HepG2 (cell line): Measurements from ENCODE around the gene NYAP1. TPM values are rescaled to one million over a fixed set of nuclear protein-coding genes. Genes with fewer than 3 reads are reported as not detected.

Experiments used
- GTF3A ChIP-seq: sonication (generic); formaldehyde crosslinking; conservative IDR thresholded peaks from 2 replicates; pipeline ENCODE4 v1.4.0; 2020; ENCODE audit warnings: mild to moderate bottlenecking, missing genetic modification reagents
- KAT7 ChIP-seq: IDR thresholded peaks from 2 replicates; pipeline ENCODE4 v1.6.1; 2018; ENCODE audit warnings: borderline replicate concordance, missing compliant biosample characterization
- KLF16 ChIP-seq, 2 experiments: sonication (generic) in 1 of 2; formaldehyde crosslinking in 1 of 2; IDR thresholded peaks; 2 replicates each; pipeline versions ENCODE4 v1.6.1 to v1.8.0; 2016 to 2023; ENCODE audit warnings: missing genetic modification reagents in 2 of 2, missing compliant biosample characterization in 1 of 2
- RELA ChIP-seq: sonication (generic); formaldehyde crosslinking; IDR thresholded peaks from 2 replicates; pipeline ENCODE4 v1.4.0; 2020; ENCODE audit warnings: missing genetic modification reagents
- RFXAP ChIP-seq: sonication (generic); formaldehyde crosslinking; IDR thresholded peaks from 2 replicates; pipeline ENCODE4 v1.4.0; 2020; ENCODE audit warnings: missing genetic modification reagents, borderline replicate concordance
- ZFP90 ChIP-seq: sonication (generic); formaldehyde crosslinking; IDR thresholded peaks from 2 replicates; pipeline ENCODE4 v1.8.0; 2022; ENCODE audit warnings: missing genetic modification reagents, mild to moderate bottlenecking, inconsistent platforms, borderline replicate concordance
- ZNF484 ChIP-seq: sonication (generic); formaldehyde crosslinking; IDR thresholded peaks from 2 replicates; pipeline ENCODE4 v1.5.1; 2020; ENCODE audit warnings: mild to moderate bottlenecking, low read depth, missing genetic modification reagents, borderline replicate concordance
- ZNF556 ChIP-seq: sonication (generic); formaldehyde crosslinking; IDR thresholded peaks from 2 replicates; pipeline ENCODE4 v1.4.0; 2020; ENCODE audit warnings: mild to moderate bottlenecking, missing genetic modification reagents, borderline replicate concordance
- ZNF7 ChIP-seq: IDR thresholded peaks from 2 replicates; pipeline ENCODE4 v1.6.1; 2016; ENCODE audit warnings: missing biosample characterization, missing genetic modification reagents
- ZSCAN29 ChIP-seq: sonication (generic); formaldehyde crosslinking; conservative IDR thresholded peaks from 2 replicates; pipeline ENCODE4 v1.4.0; 2020; ENCODE audit warnings: mild to moderate bottlenecking, missing genetic modification reagents
- polyA plus RNA-seq, 8 experiments: library from polyadenylated mRNA; depleted of rRNA in 3 of 8; stranded (reverse) in 7 of 8; unstranded in 1 of 8; fragments of >200 nt; fragmentation: Illumina TruSeq in 4 of 8; extraction: Trizol in 4 of 8; gene quantifications; 2 replicates each; pipeline versions ENCODE4 v1.2.1 to v1.2.3, GENCODE V29; 2011 to 2016; ENCODE audit warnings: low read depth in 4 of 8, missing spikeins in 1 of 8, mixed read lengths in 1 of 8; ENCODE audit not compliant: insufficient read depth in 1 of 8
- total RNA-seq, 5 experiments: library from RNA; depleted of rRNA; stranded (reverse); fragments of >200 nt; fragmentation: Illumina TruSeq; extraction: Trizol; gene quantifications; 2 replicates each; pipeline ENCODE4 v1.2.3, GENCODE V29; 2016; ENCODE audit warnings: low read depth in 1 of 5
- TF ChIP-seq, protein P1 (sequence below): sonication (generic); formaldehyde crosslinking; IDR thresholded peaks from 2 replicates; pipeline ENCODE4 v1.4.0; 2020; ENCODE audit warnings: mild to moderate bottlenecking, missing genetic modification reagents
- TF ChIP-seq, protein P2 (sequence below): sonication (generic); IDR thresholded peaks from 2 replicates; pipeline ENCODE4 v1.6.1; 2016; ENCODE audit warnings: low read depth, borderline replicate concordance
- TF ChIP-seq, protein P3 (sequence below): sonication (generic); formaldehyde crosslinking; IDR thresholded peaks from 2 replicates; pipeline ENCODE4 v1.9.0; 2021; ENCODE audit warnings: mild to moderate bottlenecking, missing genetic modification reagents

Gene NYAP1
- total and polyA plus RNA-seq, 2 of the 13 experiments (the other 11 are each of a cell fraction or from before 2014, with no cell fraction given) = 0.15 to 0.46 TPM

DNA sequence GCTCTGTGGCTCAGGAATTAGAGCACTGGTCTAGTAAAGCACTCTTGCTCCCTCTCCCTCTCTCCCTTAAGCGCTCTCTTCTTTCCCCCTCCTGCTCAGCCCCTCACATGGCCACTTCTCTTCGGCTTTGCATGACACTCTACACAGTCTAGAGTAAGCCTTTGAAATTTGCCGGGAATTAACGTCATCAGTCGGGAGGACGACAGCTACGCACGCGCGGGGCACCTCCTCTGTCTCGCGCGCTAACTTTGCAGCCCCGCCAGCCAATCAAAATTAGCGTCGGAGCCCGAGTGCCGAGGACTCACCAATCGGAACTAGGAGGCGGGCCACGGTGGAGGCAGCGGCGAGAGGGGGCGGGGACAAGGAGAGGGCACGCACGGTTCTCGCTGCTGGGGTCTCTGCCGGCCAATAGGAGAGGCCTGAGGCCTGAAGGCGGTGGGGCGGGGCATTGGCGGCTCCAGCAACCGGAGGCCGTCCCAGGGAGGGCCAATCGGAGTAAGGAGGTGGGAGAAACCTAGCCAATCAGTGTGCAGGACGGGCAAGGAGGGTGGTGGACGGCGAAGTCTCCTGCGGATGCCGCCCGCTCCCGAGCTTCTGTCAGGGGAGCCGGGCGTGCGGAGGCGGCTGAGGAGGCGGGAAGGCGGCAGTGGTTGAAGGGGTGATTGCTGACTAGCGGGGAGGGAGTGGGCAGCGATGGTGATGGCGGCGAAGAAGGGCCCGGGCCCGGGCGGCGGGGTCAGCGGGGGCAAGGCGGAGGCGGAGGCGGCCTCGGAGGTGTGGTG, 55.1 kb downstream of the NYAP1 start, which contains the start of gene AGFG2 (continued):
- TF ChIP-seq, protein P1, sequence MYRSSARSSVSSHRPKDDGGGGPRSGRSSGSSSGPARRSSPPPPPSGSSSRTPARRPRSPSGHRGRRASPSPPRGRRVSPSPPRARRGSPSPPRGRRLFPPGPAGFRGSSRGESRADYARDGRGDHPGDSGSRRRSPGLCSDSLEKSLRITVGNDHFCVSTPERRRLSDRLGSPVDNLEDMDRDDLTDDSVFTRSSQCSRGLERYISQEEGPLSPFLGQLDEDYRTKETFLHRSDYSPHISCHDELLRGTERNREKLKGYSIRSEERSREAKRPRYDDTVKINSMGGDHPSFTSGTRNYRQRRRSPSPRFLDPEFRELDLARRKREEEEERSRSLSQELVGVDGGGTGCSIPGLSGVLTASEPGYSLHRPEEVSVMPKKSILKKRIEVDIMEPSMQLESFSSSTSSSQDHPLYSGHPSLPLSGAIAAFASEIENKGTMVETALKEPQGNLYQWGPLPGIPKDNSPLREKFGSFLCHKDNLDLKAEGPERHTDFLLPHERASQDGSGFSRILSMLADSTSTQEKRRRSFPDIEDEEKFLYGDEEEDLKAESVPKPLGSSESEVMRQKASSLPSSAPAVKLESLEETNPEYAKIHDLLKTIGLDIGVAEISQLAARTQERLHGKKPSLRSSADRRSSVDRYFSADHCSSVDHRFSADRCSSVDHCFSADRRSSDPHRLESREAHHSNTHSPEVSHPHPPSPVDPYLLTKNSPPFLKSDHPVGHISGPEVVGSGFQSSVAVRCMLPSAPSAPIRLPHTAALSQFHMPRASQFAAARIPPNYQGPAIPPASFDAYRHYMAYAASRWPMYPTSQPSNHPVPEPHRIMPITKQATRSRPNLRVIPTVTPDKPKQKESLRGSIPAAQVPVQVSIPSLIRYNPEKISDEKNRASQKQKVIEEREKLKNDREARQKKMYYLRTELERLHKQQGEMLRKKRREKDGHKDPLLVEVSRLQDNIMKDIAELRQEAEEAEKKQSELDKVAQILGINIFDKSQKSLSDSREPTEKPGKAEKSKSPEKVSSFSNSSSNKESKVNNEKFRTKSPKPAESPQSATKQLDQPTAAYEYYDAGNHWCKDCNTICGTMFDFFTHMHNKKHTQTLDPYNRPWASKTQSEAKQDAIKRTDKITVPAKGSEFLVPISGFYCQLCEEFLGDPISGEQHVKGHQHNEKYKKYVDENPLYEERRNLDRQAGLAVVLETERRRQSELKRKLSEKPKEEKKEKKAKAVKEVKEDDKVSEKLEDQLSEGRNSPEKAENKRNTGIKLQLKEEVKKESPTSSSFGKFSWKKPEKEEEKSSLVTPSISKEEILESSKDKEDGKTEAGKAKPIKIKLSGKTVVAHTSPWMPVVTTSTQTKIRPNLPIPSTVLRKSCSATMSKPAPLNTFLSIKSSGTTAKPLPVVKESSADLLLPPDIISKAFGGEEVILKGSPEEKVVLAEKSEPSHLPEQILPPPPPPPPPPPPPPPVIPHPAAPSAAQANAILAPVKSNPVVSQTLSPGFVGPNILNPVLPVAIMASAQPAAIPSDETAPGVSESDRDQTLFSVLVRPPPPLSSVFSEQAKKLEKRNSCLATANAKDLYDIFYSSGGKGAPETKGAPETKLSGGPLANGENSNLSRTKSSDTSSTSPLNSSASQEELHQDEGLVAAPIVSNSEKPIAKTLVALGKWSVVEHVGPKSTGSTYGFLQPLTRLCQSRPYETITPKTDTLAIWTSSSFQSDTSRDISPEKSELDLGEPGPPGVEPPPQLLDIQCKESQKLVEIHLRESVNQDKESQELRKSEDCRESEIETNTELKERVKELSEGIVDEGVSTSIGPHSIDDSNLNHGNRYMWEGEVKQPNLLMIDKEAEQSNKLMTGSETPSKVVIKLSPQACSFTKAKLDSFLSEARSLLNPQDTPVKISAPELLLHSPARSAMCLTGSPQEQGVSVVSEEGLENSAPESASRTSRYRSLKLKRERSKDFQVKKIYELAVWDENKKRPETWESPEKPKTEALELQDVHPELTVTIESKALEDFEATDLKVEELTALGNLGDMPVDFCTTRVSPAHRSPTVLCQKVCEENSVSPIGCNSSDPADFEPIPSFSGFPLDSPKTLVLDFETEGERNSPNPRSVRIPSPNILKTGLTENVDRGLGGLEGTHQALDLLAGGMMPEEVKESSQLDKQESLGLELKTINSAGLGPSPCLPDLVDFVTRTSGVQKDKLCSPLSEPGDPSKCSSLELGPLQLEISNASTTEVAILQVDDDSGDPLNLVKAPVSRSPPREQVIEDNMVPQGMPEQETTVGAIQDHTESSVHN (CRISPR knock-in tag) = no peak
- TF ChIP-seq KLF16 (CRISPR knock-in tag; IDR thresholded peaks at IDR 0.05) (peak in 1 of 2 experiments; percentile 74; a peak in 2 of 4 replicates), ZNF7 (CRISPR knock-in tag) (no peak; the same call in 1 of the 2 replicates), RFXAP (CRISPR knock-in tag) (peak; percentile 93), ZSCAN29 (no peak), GTF3A (CRISPR knock-in tag) (no peak), KAT7 (CRISPR knock-in tag) (peak; percentile 76; the same call in 1 of the 2 replicates), ZFP90 (CRISPR knock-in tag) (peak; percentile 18; the same call in 1 of the 2 replicates), ZNF556 (peak; percentile 63; the same call in 1 of the 2 replicates), RELA (CRISPR knock-in tag) (no peak), ZNF484 (CRISPR knock-in tag) (no peak)
- TF ChIP-seq, protein P2, sequence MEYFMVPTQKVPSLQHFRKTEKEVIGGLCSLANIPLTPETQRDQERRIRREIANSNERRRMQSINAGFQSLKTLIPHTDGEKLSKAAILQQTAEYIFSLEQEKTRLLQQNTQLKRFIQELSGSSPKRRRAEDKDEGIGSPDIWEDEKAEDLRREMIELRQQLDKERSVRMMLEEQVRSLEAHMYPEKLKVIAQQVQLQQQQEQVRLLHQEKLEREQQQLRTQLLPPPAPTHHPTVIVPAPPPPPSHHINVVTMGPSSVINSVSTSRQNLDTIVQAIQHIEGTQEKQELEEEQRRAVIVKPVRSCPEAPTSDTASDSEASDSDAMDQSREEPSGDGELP = peak; percentile 25; the same call in 1 of the 2 replicates
- TF ChIP-seq, protein P3, sequence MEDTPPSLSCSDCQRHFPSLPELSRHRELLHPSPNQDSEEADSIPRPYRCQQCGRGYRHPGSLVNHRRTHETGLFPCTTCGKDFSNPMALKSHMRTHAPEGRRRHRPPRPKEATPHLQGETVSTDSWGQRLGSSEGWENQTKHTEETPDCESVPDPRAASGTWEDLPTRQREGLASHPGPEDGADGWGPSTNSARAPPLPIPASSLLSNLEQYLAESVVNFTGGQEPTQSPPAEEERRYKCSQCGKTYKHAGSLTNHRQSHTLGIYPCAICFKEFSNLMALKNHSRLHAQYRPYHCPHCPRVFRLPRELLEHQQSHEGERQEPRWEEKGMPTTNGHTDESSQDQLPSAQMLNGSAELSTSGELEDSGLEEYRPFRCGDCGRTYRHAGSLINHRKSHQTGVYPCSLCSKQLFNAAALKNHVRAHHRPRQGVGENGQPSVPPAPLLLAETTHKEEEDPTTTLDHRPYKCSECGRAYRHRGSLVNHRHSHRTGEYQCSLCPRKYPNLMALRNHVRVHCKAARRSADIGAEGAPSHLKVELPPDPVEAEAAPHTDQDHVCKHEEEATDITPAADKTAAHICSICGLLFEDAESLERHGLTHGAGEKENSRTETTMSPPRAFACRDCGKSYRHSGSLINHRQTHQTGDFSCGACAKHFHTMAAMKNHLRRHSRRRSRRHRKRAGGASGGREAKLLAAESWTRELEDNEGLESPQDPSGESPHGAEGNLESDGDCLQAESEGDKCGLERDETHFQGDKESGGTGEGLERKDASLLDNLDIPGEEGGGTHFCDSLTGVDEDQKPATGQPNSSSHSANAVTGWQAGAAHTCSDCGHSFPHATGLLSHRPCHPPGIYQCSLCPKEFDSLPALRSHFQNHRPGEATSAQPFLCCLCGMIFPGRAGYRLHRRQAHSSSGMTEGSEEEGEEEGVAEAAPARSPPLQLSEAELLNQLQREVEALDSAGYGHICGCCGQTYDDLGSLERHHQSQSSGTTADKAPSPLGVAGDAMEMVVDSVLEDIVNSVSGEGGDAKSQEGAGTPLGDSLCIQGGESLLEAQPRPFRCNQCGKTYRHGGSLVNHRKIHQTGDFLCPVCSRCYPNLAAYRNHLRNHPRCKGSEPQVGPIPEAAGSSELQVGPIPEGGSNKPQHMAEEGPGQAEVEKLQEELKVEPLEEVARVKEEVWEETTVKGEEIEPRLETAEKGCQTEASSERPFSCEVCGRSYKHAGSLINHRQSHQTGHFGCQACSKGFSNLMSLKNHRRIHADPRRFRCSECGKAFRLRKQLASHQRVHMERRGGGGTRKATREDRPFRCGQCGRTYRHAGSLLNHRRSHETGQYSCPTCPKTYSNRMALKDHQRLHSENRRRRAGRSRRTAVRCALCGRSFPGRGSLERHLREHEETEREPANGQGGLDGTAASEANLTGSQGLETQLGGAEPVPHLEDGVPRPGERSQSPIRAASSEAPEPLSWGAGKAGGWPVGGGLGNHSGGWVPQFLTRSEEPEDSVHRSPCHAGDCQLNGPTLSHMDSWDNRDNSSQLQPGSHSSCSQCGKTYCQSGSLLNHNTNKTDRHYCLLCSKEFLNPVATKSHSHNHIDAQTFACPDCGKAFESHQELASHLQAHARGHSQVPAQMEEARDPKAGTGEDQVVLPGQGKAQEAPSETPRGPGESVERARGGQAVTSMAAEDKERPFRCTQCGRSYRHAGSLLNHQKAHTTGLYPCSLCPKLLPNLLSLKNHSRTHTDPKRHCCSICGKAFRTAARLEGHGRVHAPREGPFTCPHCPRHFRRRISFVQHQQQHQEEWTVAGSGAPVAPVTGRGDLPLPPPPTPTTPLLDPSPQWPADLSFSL (CRISPR knock-in tag) = no peak
